H1 (cell line): ENCODE results near the gene GDPD2. TPM values are rescaled to one million over a fixed set of nuclear protein-coding genes. Genes with fewer than 3 reads are reported as not detected.

ENCODE experiments used
- BCL11A ChIP-seq, 2 experiments: IDR thresholded peaks; one replicate each; pipeline ENCODE4 v1.6.1; 2011; ENCODE audit warnings: low read depth in 2 of 2, low read length in 2 of 2, mild to moderate bottlenecking in 2 of 2
- E2F6 ChIP-seq: IDR thresholded peaks from 2 replicates; pipeline ENCODE4 v1.6.1; 2012; ENCODE audit warnings: inconsistent platforms
- HDAC2 ChIP-seq, 2 experiments: fragments of 300-600 bp in 1 of 2; sonication (generic) in 1 of 2; IDR thresholded peaks; 2 replicates each; pipeline ENCODE4 v1.6.1; 2011 to 2012; ENCODE audit warnings: low read depth in 2 of 2, low read length in 2 of 2, mild to moderate bottlenecking in 2 of 2, moderate library complexity in 2 of 2, borderline replicate concordance in 1 of 2, inconsistent platforms in 1 of 2
- JUND ChIP-seq: IDR thresholded peaks from 2 replicates; pipeline ENCODE4 v1.6.1; 2011; ENCODE audit warnings: mild to moderate bottlenecking, improper control_type of control experiment, low read length
- RNF2 ChIP-seq: fragments of 200-900, 300-1000 bp; sonication (generic); IDR thresholded peaks from 2 replicates; pipeline ENCODE4 v1.7.1; 2016; ENCODE audit warnings: borderline replicate concordance, low read depth, mild to moderate bottlenecking, antibody characterized with exemption, low read length; ENCODE audit not compliant: poor library complexity, severe bottlenecking; ENCODE audit errors: missing control alignments
- SAP30 ChIP-seq: fragments of 300-600 bp; sonication (generic); IDR thresholded peaks from 2 replicates; pipeline ENCODE4 v1.7.1; 2012; ENCODE audit warnings: low read length, moderate library complexity, mild to moderate bottlenecking, inconsistent platforms; ENCODE audit not compliant: insufficient read depth, insufficient replicate concordance
- TBP ChIP-seq: IDR thresholded peaks from 2 replicates; pipeline ENCODE4 v1.6.1; 2011; ENCODE audit warnings: low read depth, low read length, improper control_type of control experiment
- polyA plus RNA-seq, 7 experiments: library from polyadenylated mRNA; depleted of rRNA in 3 of 7; stranded (reverse) in 5 of 7; unstranded in 2 of 7; fragments of >200 nt in 5 of 7; fragments of 200-250 nt in 2 of 7; gene quantifications; 1 replicate in 5 of 7; 2 replicates in 1 of 7; 4 replicates in 1 of 7; pipeline versions ENCODE4 v1.2.1 to v1.2.3, GENCODE V29; 2011 to 2013; ENCODE audit warnings: missing spikeins in 2 of 7, mixed read lengths in 2 of 7
- total RNA-seq: library from RNA; stranded (reverse); fragmentation: NEBNext Ultra II Directional; extraction: Animal tissue kit (Norgen Biotek cat#: 25700); gene quantifications from 2 replicates; pipeline ENCODE4 v1.2.1, GENCODE V29; 2021

Gene GDPD2
- total and polyA plus RNA-seq, 2 of the 8 experiments (the other 6 are each of a cell fraction or from before 2014, with no cell fraction given): 25.6 to 68.3 TPM

GRCh38 chrX:70477734-70478075 is 54.6 kb downstream of the GDPD2 start (continued):
- TF ChIP-seq SAP30 (no peak), JUND (no peak), BCL11A (IDR thresholded peaks at IDR 0.05; ENCODE audit: low read depth in 2 of 2, low read length in 2 of 2) (no peak), TBP (no peak), HDAC2 (IDR thresholded peaks at IDR 0.05; ENCODE audit: borderline replicate concordance in 1 of 2, low read depth in 2 of 2, low read length in 2 of 2) (no peak), E2F6 (no peak), RNF2 (no peak)
- TF ChIP-seq, all 59 proteins: peak for 0
